ENCODE data around the gene SENP5.

DNA sequence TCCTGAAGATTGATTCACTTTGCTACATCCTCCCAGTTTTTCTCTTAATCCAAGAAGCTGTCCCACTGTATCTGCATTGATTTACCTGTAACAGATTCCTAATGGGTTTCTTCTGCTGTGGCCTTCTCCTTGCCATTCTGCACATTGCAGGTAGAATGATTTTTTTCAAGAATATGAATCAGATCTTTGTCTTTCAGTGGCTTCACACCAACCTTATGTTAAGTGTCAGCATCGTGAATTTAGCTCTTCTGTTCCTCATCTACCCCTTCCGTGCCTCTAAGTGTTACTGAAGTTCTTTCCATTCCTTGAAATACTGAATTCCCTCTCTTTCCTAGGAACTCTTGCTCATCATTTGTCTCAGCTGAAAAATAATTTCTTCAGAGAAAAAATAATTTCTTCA, 7.5 kb downstream of the SENP5 start:
- TF ChIP-seq, protein P1, sequence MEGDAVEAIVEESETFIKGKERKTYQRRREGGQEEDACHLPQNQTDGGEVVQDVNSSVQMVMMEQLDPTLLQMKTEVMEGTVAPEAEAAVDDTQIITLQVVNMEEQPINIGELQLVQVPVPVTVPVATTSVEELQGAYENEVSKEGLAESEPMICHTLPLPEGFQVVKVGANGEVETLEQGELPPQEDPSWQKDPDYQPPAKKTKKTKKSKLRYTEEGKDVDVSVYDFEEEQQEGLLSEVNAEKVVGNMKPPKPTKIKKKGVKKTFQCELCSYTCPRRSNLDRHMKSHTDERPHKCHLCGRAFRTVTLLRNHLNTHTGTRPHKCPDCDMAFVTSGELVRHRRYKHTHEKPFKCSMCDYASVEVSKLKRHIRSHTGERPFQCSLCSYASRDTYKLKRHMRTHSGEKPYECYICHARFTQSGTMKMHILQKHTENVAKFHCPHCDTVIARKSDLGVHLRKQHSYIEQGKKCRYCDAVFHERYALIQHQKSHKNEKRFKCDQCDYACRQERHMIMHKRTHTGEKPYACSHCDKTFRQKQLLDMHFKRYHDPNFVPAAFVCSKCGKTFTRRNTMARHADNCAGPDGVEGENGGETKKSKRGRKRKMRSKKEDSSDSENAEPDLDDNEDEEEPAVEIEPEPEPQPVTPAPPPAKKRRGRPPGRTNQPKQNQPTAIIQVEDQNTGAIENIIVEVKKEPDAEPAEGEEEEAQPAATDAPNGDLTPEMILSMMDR (IDR thresholded peaks at IDR 0.05) = no peak
- no peak for TF ChIP-seq POLR2A (IDR thresholded peaks at IDR 0.05)
